GM19238 (cell line): ENCODE data around the gene TMEM132D.

Experiments
- DNase-seq: peaks from one replicate; pipeline ENCODE4 v3.0.0; 2011; ENCODE audit warnings: low spot score; ENCODE audit not compliant: insufficient read length

TMEM132D gene

GRCh38 chr12:129106772-129107171, 797.1 kb downstream of the TMEM132D start:
- no peak for DNase-seq

GRCh38 chr12:129103231-129103630, 800.6 kb downstream of the TMEM132D start:
- DNase-seq = no peak

- DNase-seq = no peak
These were observed 801.6 kb downstream of the TMEM132D start for GRCh38 chr12:129102233-129102632.

- DNase-seq = no peak
These were observed 802.0 kb downstream of the TMEM132D start for GRCh38 chr12:129101816-129102215.

GRCh38 chr12:129101404-129101803, 802.4 kb downstream of the TMEM132D start:
- DNase-seq = no peak

GRCh38 chr12:129097451-129097850, 806.4 kb downstream of the TMEM132D start:
- no peak for DNase-seq

- DNase-seq = no peak
These were observed 806.9 kb downstream of the TMEM132D start for GRCh38 chr12:129096968-129097367.

GRCh38 chr12:129096184-129096583, 807.6 kb downstream of the TMEM132D start:
- DNase-seq = no peak

- DNase-seq = no peak
These were observed 814.2 kb downstream of the TMEM132D start for GRCh38 chr12:129089576-129089975.

GRCh38 chr12:129084875-129085826, 818.7 kb downstream of the TMEM132D start:
- no peak for DNase-seq

- DNase-seq = no peak
These were observed 820.5 kb downstream of the TMEM132D start for GRCh38 chr12:129083121-129083840.

GRCh38 chr12:129082441-129082840, 821.4 kb downstream of the TMEM132D start:
- DNase-seq = no peak

- no peak for DNase-seq
These were observed 822.0 kb downstream of the TMEM132D start for GRCh38 chr12:129081755-129082250.

GRCh38 chr12:129080821-129081220, 823.0 kb downstream of the TMEM132D start:
- DNase-seq = no peak

GRCh38 chr12:129080391-129080790, 823.4 kb downstream of the TMEM132D start:
- DNase-seq = no peak

GRCh38 chr12:129079719-129080118, 824.1 kb downstream of the TMEM132D start:
- DNase-seq = no peak

GRCh38 chr12:129076441-129077320, 827.1 kb downstream of the TMEM132D start:
- DNase-seq = no peak

- no peak for DNase-seq
These were observed 828.2 kb downstream of the TMEM132D start for GRCh38 chr12:129075460-129076208.

- no peak for DNase-seq
These were observed 829.4 kb downstream of the TMEM132D start for GRCh38 chr12:129074379-129074778.

GRCh38 chr12:129073157-129073915, 830.5 kb downstream of the TMEM132D start:
- no peak for DNase-seq
